Neuronal stem cell (in vitro differentiated cells): ENCODE measurements around the gene SEPTIN12. TPM values are rescaled to one million over a fixed set of nuclear protein-coding genes. Genes with fewer than 3 reads are reported as not detected.
A peak's percentile ranks its signal among the peaks of the same experiment; 100 is the strongest.

ENCODE experiments used
- DNase-seq: peaks from one replicate; pipeline ENCODE4 v3.0.0-alpha.2; 2013; ENCODE audit warnings: low spot score
- H2AFZ ChIP-seq: one replicate; pipeline ENCODE4 v1.6.1; 2013; ENCODE audit warnings: mild to moderate bottlenecking, low read length, inconsistent platforms
- H2AK5ac ChIP-seq: 2 replicates; pipeline ENCODE4 v1.6.1; 2013; ENCODE audit warnings: low read depth, mild to moderate bottlenecking, inconsistent platforms, low read length, moderate library complexity, mixed read lengths
- H2BK120ac ChIP-seq: 2 replicates; pipeline ENCODE4 v1.6.1; 2013; ENCODE audit warnings: low read depth, mild to moderate bottlenecking, inconsistent platforms, low read length, moderate library complexity, mixed read lengths
- H2BK12ac ChIP-seq: one replicate; pipeline ENCODE4 v1.6.1; 2013; ENCODE audit warnings: low read length, inconsistent platforms
- H2BK15ac ChIP-seq: 2 replicates; pipeline ENCODE4 v1.6.1; 2013; ENCODE audit warnings: mild to moderate bottlenecking, low read length, inconsistent platforms, mixed read lengths
- H2BK5ac ChIP-seq: one replicate; pipeline ENCODE4 v1.6.1; 2013; ENCODE audit warnings: inconsistent platforms, mild to moderate bottlenecking, low read length, moderate library complexity
- H3K14ac ChIP-seq: one replicate; pipeline ENCODE4 v1.6.1; 2013; ENCODE audit warnings: low read length, inconsistent platforms
- H3K18ac ChIP-seq: 2 replicates; pipeline ENCODE4 v1.6.1; 2013; ENCODE audit warnings: low read length, inconsistent platforms
- H3K23ac ChIP-seq: 2 replicates; pipeline ENCODE4 v1.6.1; 2013; ENCODE audit warnings: low read depth, mild to moderate bottlenecking, mixed read lengths, low read length, inconsistent platforms; ENCODE audit not compliant: poor library complexity
- H3K27ac ChIP-seq: replicated peaks from 3 replicates; pipeline ENCODE4 v1.5.1; 2013; ENCODE audit warnings: low read length, inconsistent platforms
- H3K27me3 ChIP-seq, 3 experiments: 2 replicates each; pipeline ENCODE4 v1.6.1; 2013; ENCODE audit warnings: low read length in 3 of 3, mild to moderate bottlenecking in 2 of 3, inconsistent platforms in 1 of 3, low read depth in 1 of 3, mixed read lengths in 1 of 3, moderate library complexity in 1 of 3; ENCODE audit not compliant: control insufficient read depth in 3 of 3, insufficient read depth in 3 of 3
- H3K36me3 ChIP-seq, 2 donors: replicated peaks in 1 of 2; 2 replicates each; pipeline ENCODE4 v1.6.1; 2013; ENCODE audit warnings: low read length in 2 of 2; ENCODE audit not compliant: control insufficient read depth in 2 of 2, insufficient read depth in 2 of 2
- H3K4ac ChIP-seq: 2 replicates; pipeline ENCODE4 v1.6.1; 2013; ENCODE audit warnings: inconsistent platforms, mild to moderate bottlenecking, low read length, moderate library complexity
- H3K4me1 ChIP-seq, 2 donors: 1 replicate in 1 of 2; 2 replicates in 1 of 2; pipeline ENCODE4 v1.6.1; 2013; ENCODE audit warnings: low read length in 2 of 2, low read depth in 1 of 2; ENCODE audit not compliant: control insufficient read depth in 2 of 2, insufficient read depth in 1 of 2
- H3K4me2 ChIP-seq: one replicate; pipeline ENCODE4 v1.6.1; 2013; ENCODE audit warnings: mild to moderate bottlenecking, low read length, inconsistent platforms; ENCODE audit not compliant: insufficient read depth, poor library complexity, severe bottlenecking
- H3K4me3 ChIP-seq, 2 donors: 2 replicates each; pipeline ENCODE4 v1.5.1; 2013; ENCODE audit warnings: low read length in 2 of 2, mild to moderate bottlenecking in 2 of 2, inconsistent platforms in 1 of 2, moderate library complexity in 1 of 2
- H3K79me1 ChIP-seq: one replicate; pipeline ENCODE4 v1.6.1; 2013; ENCODE audit warnings: low read depth, mild to moderate bottlenecking, inconsistent platforms, low read length, moderate library complexity
- H3K9ac ChIP-seq: one replicate; pipeline ENCODE4 v1.6.1; 2013; ENCODE audit warnings: mild to moderate bottlenecking, low read depth, low read length, inconsistent platforms; ENCODE audit not compliant: poor library complexity
- H3K9me3 ChIP-seq, 2 donors: replicated peaks in 1 of 2; 2 replicates each; pipeline versions ENCODE3 to v1.6.1; 2013; ENCODE audit warnings: low read length in 2 of 2, mild to moderate bottlenecking in 2 of 2, inconsistent platforms in 1 of 2, low read depth in 1 of 2, mixed read lengths in 1 of 2, moderate library complexity in 1 of 2; ENCODE audit not compliant: control insufficient read depth in 2 of 2, insufficient read depth in 1 of 2
- H4K8ac ChIP-seq: one replicate; pipeline ENCODE4 v1.6.1; 2013; ENCODE audit warnings: low read depth, mild to moderate bottlenecking, inconsistent platforms, low read length, moderate library complexity
- H4K91ac ChIP-seq: one replicate; pipeline ENCODE4 v1.6.1; 2013; ENCODE audit warnings: low read length, low read depth, mild to moderate bottlenecking, inconsistent platforms; ENCODE audit not compliant: poor library complexity
- WGBS, 2 donors: extraction: QIAGEN DNeasy Blood & Tissue Kit; methylation state at CpG; one replicate each; pipeline ENCODE4 v1.1.7; 2013; ENCODE audit warnings: missing lambda C conversion rate in 2 of 2, mixed read lengths in 1 of 2; ENCODE audit not compliant: insufficient read length in 2 of 2, insufficient replicate concordance in 1 of 2; ENCODE audit errors: extremely low coverage in 2 of 2; 5-methylcytosine and 5-hydroxymethylcytosine counted together
- polyA plus RNA-seq, 2 experiments: library from polyadenylated mRNA; stranded (reverse); fragments of 200-250 nt; gene quantifications; one replicate each; pipeline ENCODE4 v1.2.3, GENCODE V29; 2013

SEPTIN12 gene, protein sequence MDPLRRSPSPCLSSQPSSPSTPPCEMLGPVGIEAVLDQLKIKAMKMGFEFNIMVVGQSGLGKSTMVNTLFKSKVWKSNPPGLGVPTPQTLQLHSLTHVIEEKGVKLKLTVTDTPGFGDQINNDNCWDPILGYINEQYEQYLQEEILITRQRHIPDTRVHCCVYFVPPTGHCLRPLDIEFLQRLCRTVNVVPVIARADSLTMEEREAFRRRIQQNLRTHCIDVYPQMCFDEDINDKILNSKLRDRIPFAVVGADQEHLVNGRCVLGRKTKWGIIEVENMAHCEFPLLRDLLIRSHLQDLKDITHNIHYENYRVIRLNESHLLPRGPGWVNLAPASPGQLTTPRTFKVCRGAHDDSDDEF
- 0.81 TPM for polyA plus RNA-seq (2013, experiment 1 of 2)
- polyA plus RNA-seq (2013, experiment 2 of 2), result 0.47 TPM

DNA sequence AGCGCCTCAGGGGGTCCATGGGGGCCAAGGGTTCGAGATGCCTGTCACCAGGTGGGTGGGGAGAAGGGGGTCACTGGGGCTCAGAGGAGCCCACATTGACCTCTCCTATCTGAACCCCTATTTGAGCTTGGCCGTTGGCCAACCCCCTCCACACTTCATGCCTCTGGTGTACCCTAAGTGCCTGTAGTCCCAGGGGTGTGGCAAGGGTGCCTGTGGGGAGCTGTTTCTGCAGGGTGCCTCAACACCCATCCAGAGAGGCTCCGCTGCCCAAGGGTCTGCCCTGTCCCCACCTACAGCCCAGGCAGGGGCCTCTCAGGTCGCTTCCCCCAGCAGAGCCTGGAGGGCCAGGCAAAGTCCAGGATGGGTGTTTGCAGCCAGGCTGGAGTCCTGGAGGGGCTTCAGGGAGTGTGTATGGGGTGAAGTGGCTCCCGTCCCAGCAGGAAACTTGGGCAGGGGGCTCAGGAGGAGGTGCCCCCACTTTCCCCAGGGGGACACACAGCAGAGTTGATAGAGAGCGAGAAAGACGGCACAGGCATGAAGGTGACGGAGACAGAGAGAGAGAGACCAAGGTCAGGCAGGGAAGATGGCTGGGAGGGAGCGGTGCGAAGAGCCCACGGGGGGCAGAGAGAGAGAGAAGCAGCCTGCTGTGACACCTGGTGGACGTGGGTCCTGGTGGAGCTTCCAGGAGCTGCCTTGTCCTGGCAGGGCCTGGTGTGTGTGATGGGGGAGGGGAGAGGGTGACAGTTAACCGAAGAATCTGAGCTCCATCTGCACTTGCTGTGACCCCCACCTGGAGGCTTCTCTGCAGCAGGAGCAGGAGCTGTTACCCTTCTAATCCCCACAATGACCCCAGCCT, at the start of gene SEPTIN12:
Gene SEPTIN12, minus strand, starts transcription at position 719 of the 856 bp plus-strand sequence. Its CDS starts 700 bp downstream, at position 19.
- DNase-seq, result no peak
- H2BK15ac ChIP-seq, result peak within 1 kb of the TSS; percentile 2
- peak within 1 kb of the TSS; percentile 84 for H3K14ac ChIP-seq
- H3K9ac ChIP-seq, result no peak within 1 kb of the TSS
- H3K36me3 ChIP-seq, result no peaks in the 10 kb centered on the region
- H3K23ac ChIP-seq, result peak within 1 kb of the TSS; percentile 0
- peaks cover 0 to 2% (median 0%) of the 10 kb centered on the region in 3 experiments for H3K27me3 ChIP-seq
- peak within 1 kb of the TSS; percentile 32 for H2AFZ ChIP-seq
- no CpG with 5 or more reads among the region's 14 CpGs for WGBS, 2 donors
- no peaks in the 10 kb centered on the region for H3K79me1 ChIP-seq
- H3K9me3 ChIP-seq, result no peaks in the 10 kb centered on the region
- H3K4me2 ChIP-seq, result no peak within 1 kb of the TSS
- H2BK12ac ChIP-seq, result no peak within 1 kb of the TSS
- H2BK120ac ChIP-seq, result no peak within 1 kb of the TSS
- no peak within 1 kb of the TSS for H3K4ac ChIP-seq
- no peak within 1 kb of the TSS for H4K91ac ChIP-seq
- peak within 1 kb of the TSS; percentile 44 for H3K18ac ChIP-seq
- H3K27ac ChIP-seq, result no peak within 1 kb of the TSS
- H3K4me1 ChIP-seq, result peaks cover 3 to 5% of the 10 kb centered on the region in 2 donors
- H2AK5ac ChIP-seq, result peak within 1 kb of the TSS; percentile 40
- H4K8ac ChIP-seq, result no peak within 1 kb of the TSS
- H2BK5ac ChIP-seq, result no peak within 1 kb of the TSS
- no peak within 1 kb of the TSS for H3K4me3 ChIP-seq

DNA sequence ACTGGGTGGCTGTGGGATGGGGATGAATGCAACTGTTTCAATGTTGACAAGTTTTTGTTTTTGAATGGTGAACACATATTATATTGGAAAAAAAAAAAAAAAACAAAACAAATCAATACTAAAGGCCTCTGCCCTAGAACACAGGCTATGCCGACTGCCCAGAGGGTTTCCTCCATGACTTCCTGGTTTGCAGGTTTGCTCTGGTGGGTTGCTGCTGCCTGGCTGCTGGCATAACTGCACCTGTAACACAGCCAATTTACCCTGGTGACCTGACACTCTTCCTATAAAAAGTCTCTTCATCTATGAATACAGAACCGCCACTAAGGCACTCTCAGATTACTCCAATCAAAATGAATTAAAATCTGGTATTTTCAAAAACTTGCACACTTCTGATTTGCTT, 48.6 kb upstream of the SEPTIN12 start:
- H3K9me3 ChIP-seq, result no peaks in the 10 kb centered on the region
- H2AK5ac ChIP-seq, result no peak overlapping the region
- no peaks in the 10 kb centered on the region for H3K4me1 ChIP-seq
- DNase-seq, result no peak
- no CpG with 5 or more reads among the region's 2 CpGs for WGBS, 2 donors
- no peaks in the 10 kb centered on the region for H3K27me3 ChIP-seq
- no peak overlapping the region for H2AFZ ChIP-seq
- H4K91ac ChIP-seq, result no peak overlapping the region
- no peak overlapping the region for H4K8ac ChIP-seq
- H3K14ac ChIP-seq, result no peak overlapping the region
- H3K27ac ChIP-seq, result no peak overlapping the region
- no peak overlapping the region for H2BK12ac ChIP-seq
- no peak overlapping the region for H3K18ac ChIP-seq
- peaks cover 3% of the 10 kb centered on the region for H3K79me1 ChIP-seq
- H3K9ac ChIP-seq, result no peak overlapping the region
- H2BK5ac ChIP-seq, result no peak overlapping the region
- H3K4me3 ChIP-seq, result no peak overlapping the region
- H2BK15ac ChIP-seq, result no peak overlapping the region
- no peak overlapping the region for H3K4ac ChIP-seq
- no peak overlapping the region for H2BK120ac ChIP-seq
- no peak overlapping the region for H3K23ac ChIP-seq
- H3K36me3 ChIP-seq, result peaks cover 47 to 97% of the 10 kb centered on the region in 2 donors
- no peak overlapping the region for H3K4me2 ChIP-seq

GRCh38 chr16:4833584-4833983, 45.4 kb upstream of the SEPTIN12 start:
- Histone ChIP-seq H4K8ac (no peak overlapping the region), H2BK120ac (no peak overlapping the region), H3K36me3 (peaks cover 50 to 95% of the 10 kb centered on the region in 2 donors), H3K9me3 (peaks cover 0 to 1% of the 10 kb centered on the region in 2 donors), H3K4me3 (no peak overlapping the region), H2AK5ac (no peak overlapping the region), H2BK15ac (no peak overlapping the region), H3K4me1 (no peaks in the 10 kb centered on the region), H3K9ac (no peak overlapping the region), H4K91ac (no peak overlapping the region), H2AFZ (no peak overlapping the region), H3K4ac (no peak overlapping the region), H3K14ac (no peak overlapping the region), H3K27me3 (no peaks in the 10 kb centered on the region), H3K4me2 (no peak overlapping the region), H3K27ac (no peak overlapping the region), H3K23ac (no peak overlapping the region), H2BK5ac (no peak overlapping the region), H2BK12ac (no peak overlapping the region), H3K18ac (no peak overlapping the region), H3K79me1 (peaks cover 3% of the 10 kb centered on the region)
- no CpG with 5 or more reads among the region's 1 CpG for WGBS, 2 donors
- DNase-seq, result no peak
